HG03442 (cell line): ENCODE measurements around the gene LUZP2.

Experiments
- ATAC-seq: cut with Tn5 transposase; IDR thresholded peaks from one replicate; pipeline ENCODE4 v1.9.1; 2021; ENCODE audit warnings: mild to moderate bottlenecking, moderate library complexity; ENCODE audit not compliant: unreplicated experiment

Gene LUZP2

DNA sequence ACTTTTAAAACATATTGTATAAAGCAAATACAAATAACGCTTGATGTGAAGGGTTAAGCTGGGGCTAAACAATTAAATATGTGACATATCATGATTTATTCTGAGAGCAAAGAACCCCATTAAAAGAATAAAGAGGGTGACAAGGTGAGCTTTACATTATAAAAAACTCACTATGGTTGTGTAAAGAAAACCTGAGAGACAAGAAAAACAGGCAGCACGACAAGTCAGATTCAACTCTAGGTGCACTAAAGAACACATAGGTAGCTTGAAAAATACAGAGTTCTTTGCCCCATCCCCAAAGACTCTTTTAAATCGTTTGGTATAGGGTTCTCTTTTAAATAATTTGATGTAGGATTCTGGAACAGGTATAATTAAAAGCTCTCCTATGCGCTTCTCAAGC lies 63.5 kb downstream of the LUZP2 start:
- ATAC-seq: no peak

DNA sequence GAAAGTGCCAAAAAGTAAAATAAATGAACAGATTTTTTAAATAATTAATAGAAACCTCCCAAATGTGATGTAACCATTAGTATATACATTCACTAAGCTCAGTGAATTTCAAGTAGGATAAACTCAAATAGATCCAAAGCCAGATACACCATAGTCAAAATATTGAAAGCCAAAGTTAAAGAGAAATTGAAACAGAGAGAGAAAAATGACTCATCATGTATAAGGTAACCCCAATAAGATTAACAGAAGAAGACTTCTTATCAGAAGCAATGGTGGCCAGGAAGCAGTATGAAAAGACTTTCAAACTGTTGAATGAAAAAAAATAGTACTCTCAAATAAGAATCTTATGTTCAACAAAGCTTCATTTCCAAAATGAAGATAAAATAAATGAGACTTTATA lies 70.5 kb downstream of the LUZP2 start:
- no peak for ATAC-seq

DNA sequence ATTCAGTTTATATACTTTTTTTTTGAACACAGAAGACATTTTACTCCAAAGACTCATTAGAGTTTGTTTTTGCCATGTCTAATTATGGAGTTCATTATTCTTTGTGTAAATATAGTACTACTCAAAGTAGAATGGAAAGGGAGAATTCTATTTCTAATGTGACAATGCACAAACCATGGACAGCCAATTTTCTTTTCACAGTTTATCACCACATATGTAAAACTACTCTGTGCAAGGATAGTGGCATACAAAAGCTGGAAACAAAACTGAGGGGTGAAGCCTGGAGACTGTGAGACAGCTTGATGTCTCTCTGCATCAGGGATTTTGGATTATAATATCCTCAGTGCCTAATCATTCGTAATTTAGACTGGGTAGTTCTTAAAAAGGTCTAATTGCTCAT lies 75.5 kb downstream of the LUZP2 start:
- no peak for ATAC-seq

DNA sequence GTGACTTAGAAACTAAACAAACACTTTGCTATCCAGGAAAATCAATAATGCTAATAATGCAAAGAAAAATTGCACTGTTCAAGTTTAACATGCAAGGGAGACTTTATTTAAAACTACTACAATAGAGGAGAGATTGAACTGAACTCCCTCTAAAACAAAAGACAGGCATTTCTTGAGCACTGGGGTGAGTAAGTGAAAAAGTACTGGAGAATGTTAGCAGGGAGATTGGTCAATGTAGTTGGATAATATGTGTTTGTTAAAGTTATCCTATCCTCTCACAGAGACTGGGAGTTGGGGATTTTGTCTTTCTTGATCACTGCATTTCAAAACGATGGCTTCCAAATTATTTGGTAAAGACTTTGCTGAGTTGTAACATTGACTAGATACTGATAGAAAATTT lies 77.6 kb downstream of the LUZP2 start:
- ATAC-seq: no peak

DNA sequence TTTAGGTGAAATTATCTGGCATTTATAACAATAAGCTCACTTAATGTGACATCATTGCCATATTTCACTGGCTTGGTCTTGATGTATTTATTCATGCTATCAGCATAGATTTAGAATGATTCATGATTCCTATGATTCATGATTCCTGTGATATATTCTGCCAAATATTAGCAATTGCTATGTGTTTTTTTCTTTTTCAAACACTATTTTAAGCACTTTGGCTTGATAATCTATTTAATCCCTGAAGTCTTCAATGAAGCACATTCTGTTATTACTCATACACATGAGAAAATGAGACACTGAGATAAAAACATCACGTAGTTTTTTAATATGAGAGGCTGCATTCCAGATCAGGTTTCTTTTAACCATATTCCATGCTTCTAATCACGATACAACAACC lies 78.5 kb downstream of the LUZP2 start:
- no peak for ATAC-seq

DNA sequence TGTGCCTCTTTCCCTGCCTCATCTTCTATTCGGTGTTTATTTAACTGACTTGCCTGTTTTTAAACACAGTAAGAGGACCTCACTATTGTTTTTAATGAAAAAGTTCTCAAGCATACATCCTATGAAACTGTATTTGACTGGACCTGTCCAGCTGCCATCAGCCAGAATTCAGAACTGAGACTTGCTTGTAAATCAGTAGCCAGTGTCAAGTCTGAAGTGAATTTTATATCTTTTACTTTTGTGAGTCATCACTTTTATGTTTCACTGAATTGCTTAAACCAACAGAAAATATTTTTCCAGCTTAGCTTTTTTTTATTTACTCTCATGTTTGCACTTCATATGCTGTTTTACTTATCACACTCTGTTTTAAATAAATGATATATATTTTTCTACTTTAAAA lies 88.3 kb downstream of the LUZP2 start:
- no peak for ATAC-seq

DNA sequence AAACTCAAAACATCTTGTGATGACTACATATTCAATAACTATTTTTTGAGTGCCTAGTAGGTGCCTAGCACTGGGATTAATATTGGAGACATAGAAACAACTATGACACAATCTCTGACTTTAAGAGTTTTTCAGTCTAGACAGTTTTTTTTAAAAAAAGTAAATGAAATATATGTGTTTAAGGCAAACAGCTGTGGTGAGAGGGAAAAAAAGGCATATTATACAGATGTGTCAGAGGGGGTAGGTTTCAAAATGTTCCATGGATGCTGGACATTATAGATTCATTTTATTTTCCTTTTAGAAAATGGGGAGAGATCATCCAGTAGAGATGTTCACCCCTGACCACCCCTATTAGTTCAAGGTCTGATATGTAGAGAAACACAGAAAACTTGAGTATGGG lies 90.8 kb downstream of the LUZP2 start:
- no peak for ATAC-seq

DNA sequence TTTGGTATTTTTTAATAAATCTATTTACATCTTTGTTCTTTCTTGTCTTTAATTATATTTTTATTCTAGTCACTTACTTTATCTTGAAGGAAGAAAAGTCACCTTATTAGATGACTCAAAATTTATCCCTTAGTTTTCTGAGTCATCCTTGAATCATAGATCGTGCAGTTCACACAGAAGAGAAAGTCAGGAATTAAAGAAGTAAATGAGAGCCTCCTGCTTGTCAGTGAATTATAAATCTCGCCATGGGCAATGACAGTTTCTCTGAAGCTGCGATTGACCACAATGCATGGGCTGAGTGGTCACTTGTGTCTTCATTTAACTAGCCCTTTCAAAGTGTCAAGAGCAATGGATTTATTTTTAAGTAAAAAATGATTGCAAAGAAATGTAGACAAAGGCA lies 91.2 kb downstream of the LUZP2 start:
- no peak for ATAC-seq

DNA sequence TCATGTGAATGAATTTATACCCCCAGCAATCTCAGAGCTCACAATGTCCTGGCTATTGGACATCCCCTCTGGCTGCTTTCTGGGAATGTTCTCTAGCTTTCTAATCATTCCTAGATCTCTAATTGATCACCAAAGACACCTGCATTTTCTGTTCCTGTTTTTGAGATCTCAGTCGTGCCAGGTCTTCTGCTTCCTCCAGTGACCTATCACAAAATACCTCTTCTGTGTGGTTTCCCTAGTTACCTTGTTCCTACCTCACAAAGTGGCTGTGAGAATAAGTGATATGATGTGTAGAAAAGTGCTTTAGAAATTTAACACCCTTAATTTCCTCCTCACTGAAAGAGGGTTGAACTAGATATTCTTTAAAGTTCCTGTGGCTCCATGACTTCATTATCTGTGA lies 92.2 kb downstream of the LUZP2 start:
- no peak for ATAC-seq

DNA sequence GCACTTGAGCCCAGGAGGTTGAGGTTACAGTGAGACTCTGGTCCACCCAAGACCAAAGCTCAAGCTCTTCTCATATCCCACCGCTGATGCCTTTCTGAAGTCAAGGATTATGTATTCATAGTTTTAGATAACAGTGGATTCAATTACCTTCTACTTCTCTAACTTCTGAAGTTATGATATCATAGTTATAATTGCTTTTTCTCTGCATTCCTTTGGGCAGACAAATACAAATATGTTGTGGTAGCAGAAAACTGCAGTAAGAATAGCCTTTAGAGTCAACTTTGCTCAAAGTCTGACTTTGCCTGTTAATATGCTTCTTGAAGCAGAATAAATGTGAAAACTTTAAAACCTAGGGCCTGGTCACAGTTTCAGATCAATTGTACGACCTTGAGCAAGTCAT lies 94.4 kb downstream of the LUZP2 start:
- ATAC-seq: no peak

DNA sequence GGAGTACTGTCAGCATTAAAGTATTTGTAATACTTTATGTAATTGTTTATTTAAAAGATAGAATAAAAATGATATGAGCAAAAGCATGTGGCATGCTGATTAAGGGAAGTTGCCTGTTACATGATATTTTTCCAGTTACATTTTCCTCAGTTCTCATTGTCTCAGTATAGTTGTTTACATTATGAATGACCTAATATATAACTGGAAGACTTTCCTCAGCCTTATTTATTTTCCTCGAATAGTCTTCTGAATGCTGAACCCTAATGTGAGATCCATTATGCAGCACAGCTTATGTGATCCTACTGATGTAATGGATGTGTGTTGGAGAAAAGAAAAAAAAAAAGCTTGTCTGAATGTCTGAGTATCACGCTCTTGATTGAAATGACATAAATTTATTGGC lies 95.5 kb downstream of the LUZP2 start:
- no peak for ATAC-seq

DNA sequence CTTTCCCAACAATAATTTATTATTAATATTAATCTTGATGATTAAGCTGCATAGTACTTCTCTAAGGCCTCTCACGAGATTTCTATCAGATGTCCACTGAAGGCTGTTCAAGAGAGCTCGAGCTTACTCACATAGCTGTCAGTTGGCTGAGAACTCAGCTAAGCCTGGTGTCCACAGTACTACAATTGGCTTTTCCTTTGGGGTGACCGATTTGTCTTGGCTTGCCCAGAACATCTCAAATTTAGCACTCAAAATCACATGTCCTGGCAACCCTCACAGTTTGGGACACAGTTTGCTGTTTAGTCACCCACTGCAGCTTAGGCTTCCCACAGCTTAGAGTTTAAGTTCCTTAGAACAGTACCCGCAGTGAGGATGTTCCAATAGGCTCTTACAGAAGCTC lies 96.5 kb downstream of the LUZP2 start:
- no peak for ATAC-seq

DNA sequence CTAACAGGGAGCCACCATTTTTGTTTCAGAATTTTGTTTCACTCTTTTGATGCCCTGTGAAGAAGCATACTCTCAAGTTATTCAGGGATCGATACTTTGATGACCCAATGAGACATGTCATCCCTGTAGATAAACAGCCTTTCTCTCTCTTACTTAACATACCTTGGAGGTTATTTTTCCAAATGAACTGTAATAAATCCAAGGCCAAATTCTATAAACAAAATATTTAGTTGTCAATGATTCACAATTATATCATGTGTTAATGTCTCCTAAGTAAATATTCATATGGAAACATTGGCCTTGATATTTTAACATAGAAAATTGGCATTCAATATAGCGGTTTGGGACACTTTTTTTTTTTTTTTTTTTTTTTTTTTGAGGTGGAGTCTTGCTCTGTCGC lies 97.5 kb downstream of the LUZP2 start:
- no peak for ATAC-seq

DNA sequence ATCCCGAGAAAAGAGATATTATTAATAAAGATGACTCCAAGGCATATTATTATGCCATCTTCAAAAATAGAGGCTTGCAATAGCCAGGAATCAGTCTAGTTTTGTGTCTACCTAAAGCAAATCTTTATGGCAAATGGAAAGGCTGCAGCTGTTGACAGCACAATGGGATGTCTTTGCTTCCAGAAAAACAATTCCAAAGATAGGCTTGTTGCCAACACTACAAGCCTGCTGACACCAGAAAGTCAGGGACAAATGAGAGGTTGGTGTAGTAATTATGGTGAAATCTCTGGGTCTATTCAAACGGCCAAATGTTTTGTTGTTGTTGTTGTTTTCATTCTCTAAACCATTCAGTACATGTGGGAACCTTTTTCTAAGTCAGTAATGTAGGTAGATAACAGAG lies 101.8 kb downstream of the LUZP2 start:
- no peak for ATAC-seq

DNA sequence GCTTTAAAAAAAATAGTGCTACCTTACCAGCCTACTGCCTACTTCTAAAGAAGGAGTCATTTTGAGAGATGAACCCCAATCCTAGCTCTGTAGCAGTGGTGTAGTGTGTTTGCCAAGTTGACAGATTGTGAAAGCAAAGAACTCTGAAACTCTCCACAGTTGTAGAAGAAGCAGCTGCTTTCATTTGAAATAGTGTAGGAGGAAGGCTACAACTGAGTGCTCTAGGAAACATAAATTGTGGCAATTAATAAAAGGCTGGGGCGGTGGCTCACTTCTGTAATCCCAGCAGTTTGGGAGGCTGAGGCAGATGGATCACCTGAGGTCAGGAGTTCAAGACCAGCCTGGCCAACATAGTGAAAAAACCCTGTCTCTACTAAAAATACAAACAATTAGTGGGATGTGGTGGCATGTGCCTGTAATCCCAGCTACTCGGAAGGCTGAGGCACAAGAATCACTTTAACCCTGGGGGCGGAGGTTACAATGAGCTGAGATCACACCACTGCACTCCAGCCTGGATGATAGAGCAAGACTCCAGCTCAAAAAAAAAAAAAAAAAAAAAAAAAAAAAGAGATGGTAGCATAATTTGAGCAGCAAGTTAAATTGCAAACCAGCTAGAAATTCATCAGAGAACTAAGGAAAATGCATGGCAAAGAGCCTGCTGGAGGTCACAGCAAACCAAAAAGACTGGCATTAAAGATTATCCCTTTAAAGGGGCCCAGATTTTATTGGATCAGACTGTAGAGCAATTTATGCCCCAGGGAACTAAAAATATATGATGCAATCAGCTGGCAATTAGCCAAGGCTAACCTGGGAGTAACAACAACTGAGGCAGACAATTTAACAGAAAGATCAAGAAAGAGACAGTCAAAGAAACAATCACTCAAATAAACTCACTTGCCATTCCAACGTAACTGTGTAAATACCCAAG lies 112.6 kb downstream of the LUZP2 start:
- no peak for ATAC-seq

DNA sequence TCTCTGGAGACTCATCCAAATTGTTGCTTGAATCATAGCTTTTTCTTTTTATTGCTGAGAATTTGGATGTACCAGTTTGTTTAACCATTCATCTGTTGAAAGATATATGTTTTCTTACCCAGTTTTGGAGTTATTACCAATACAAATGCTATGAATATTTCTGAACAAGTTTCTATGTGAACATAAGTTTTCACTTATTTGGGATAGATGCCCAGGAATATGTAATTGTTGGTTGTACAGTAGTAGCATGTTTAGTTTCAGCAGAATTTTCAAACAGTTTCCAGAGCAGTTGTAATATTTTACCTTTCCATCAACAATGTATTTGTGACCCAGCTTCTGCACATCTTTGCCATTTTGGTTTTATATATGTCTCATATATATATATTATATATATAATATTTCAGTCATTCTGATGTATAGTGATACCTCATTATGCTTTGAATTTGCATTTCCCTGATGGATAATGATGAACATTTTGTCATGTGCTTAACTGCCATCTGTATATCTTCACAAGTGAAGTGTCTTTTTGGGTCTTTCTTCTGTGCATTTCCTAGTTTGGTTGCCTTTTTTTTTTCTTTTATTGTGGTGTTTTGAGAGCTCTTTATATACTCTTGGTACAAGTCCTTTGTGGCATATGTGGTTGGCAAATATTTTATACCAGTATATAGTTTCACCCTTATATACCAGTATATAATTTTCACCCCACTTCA lies 118.8 kb downstream of the LUZP2 start:
- no peak for ATAC-seq

DNA sequence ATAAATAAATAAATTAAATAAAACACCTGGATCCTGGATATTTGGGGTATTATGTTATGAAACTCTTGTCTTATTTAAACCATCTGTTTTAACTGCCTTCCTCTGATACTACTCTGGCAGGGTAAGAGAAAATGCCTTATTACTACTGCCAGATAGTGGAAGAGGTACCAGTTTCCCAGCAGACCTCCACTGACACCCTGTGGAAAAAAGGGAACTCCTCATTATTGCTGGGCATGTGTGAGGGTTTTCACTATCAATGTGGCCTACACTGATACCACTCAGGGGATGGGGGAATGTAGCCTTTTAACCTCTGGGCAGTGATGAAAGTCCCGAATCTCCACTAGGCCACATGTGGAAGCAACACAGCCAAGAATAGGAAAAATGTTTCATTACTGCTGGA lies 121.0 kb downstream of the LUZP2 start:
- ATAC-seq: no peak

DNA sequence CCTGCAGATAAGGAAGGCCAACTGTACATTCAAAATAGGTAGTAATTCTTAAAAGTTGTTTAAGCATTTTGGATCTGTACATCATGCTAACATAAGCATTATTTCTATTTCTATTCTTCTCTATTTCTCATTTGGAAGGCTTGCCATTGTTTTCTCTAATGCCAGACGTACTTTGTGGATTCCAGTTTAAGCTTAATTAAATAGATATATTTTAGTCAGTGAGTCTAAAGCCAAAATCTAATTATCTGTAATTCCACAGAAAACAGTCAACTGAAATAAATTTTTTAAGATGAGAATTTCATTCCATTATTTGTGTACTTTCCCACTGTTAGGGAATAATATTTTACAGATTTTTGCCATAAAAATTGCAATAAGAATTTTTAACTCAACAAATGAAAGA lies 123.0 kb downstream of the LUZP2 start:
- no peak for ATAC-seq

DNA sequence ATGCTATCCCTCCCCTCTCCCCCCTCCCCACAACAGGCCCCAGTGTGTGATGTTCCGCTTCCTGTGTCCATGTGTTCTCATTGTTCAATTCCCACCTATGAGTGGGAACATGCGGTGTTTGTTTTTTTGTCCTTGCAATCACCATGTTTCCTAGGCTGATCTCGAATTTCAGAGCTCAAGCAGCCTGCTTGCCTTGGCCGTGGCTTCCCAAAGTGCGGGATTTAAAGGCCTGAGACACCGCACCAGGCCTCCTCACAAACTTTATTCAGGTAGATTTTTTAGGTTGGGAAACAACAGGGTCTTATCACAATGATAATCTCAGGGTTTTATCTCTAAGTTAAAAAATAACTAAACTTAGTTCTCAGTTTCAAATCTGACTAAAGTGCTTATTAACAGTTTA lies 125.4 kb downstream of the LUZP2 start:
- no peak for ATAC-seq

DNA sequence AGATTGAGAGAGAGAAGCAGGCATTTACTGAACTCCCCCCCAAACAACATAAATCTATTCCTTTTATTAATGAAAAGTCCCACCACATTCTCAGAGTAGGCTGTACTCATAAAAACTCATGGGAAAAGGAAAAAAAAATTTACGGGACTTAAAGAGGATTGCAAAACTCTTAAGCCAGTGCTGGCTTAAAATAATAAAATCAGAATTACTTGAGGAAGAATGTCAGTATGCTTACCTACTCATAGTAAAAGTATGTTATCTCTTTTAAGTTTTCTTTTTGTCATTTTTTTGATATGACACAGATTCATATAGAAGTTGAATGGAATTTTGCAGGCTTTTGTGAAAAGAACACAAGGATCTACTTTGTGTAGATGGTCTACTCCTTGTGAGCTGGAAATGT lies 126.3 kb downstream of the LUZP2 start:
- ATAC-seq: no peak

DNA sequence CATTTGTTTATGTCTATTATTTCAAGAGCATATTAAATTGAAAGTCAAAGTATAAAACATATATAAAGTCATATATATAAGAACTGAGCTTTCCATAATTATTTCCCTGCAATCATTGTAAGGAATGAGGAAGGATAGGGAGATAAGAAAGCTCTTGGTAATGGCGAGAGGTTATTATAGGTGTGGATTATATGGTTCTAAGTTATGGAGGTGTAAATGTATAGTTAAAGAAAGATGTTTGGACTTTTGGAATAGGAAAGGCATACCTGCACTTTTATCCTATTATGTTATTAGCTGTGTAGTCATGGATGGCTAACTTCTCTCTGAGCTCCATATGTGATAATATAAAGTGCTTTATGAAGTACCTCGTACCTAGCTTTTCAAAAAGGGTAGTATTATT lies 127.6 kb downstream of the LUZP2 start:
- ATAC-seq: no peak

DNA sequence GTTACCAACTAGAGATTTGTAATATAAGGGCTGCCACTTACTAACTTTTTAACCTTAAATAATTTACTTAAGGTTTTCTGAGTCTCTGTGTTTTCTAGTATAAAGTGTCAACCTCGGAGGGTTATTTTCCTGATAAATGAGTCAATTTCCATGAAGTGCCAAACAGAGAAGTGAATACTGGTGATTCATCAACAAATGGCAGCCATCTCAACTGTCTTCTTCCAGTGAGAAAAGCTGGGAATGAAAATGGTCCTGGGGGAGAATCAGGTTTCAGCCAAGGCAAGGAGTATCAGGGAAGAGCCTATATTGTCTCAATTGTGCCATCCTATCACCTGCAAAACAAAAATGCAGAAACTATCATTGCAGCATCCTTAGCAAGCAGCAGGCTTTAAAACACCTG lies 129.1 kb downstream of the LUZP2 start:
- ATAC-seq: no peak
